Mucosa of descending colon (tissue), 3 donors: ENCODE measurements around the gene GABRB1. TPM values are rescaled to one million over a fixed set of nuclear protein-coding genes. Genes with fewer than 3 reads are reported as not detected.

ENCODE experiments used
- ATAC-seq: fragments of 200-7000 bp; cut with Tn5 transposase; one replicate; pipeline ENCODE4 v1.9.1; 2020; ENCODE audit warnings: mild to moderate bottlenecking, moderate library complexity
- DNase-seq, 3 donors: peaks; one replicate each; pipeline ENCODE4 v3.0.0-alpha.2; 2020
- H3K36me3 ChIP-seq: fragments of 200-600 bp; one replicate; pipeline ENCODE4 v1.8.0; 2021; ENCODE audit warnings: low read depth, mild to moderate bottlenecking
- H3K4me1 ChIP-seq: fragments of 200-600 bp; one replicate; pipeline ENCODE4 v1.8.0; 2021; ENCODE audit warnings: low read depth, mild to moderate bottlenecking
- H3K4me3 ChIP-seq: fragments of 200-600 bp; one replicate; pipeline ENCODE4 v1.8.0; 2021; ENCODE audit warnings: mild to moderate bottlenecking
- H3K9me3 ChIP-seq: fragments of 200-600 bp; one replicate; pipeline ENCODE4 v1.8.0; 2021; ENCODE audit warnings: mild to moderate bottlenecking
- intact Hi-C, 2 donors: fragments of 100-400 bp; cut with DNase I in 1 of 2; cut with micrococcal nuclease in 1 of 2; formaldehyde crosslinking; loops; one replicate each; pipeline versions ENCODE4 v1.11.0 to v1.11.1; 2022; cut with DNase I, micrococcal nuclease
- long read RNA-seq, 2 donors: library from polyadenylated mRNA; unstranded; transcript quantifications; one replicate each; pipeline ENCODE4 v2.0.0, GENCODE V29; 2019 to 2021
- total RNA-seq, 3 donors: library from RNA; stranded (reverse); fragmentation: NEBNext Ultra II Directional in 2 of 3; extraction: Animal tissue kit (Norgen Biotek cat#: 25700) in 2 of 3; gene quantifications; one replicate each; pipeline versions ENCODE4 v1.2.1 to v1.2.4, GENCODE V29; 2021 to 2023
- TF ChIP-seq, protein P1 (sequence below): fragments of 200-600 bp; IDR thresholded peaks from one replicate; pipeline ENCODE4 v1.8.0; 2022; ENCODE audit warnings: antibody characterized with exemption, mild to moderate bottlenecking
- donor health status: DM: no; HTN: no; CAD: no; lungs with moderate emphysema.
- donor health status: DM: no; HTN: no; CAD: no.
- donor health status: DM: no; HTN: yes; CAD: no.

GABRB1 gene
- total RNA-seq: under 1 TPM; 0.55 to 0.84 (median 0.82) TPM
- long read RNA-seq, donor 1, partial matches to known transcripts: 0 of 1 reads
- long read RNA-seq, donor 1, other reads (novel, unspliced or antisense): 1 of 1 reads
- long read RNA-seq, donor 2, partial matches to known transcripts: 1 of 1 reads
- long read RNA-seq, donor 2, other reads (novel, unspliced or antisense): 0 of 1 reads

- TF ChIP-seq, protein P1, sequence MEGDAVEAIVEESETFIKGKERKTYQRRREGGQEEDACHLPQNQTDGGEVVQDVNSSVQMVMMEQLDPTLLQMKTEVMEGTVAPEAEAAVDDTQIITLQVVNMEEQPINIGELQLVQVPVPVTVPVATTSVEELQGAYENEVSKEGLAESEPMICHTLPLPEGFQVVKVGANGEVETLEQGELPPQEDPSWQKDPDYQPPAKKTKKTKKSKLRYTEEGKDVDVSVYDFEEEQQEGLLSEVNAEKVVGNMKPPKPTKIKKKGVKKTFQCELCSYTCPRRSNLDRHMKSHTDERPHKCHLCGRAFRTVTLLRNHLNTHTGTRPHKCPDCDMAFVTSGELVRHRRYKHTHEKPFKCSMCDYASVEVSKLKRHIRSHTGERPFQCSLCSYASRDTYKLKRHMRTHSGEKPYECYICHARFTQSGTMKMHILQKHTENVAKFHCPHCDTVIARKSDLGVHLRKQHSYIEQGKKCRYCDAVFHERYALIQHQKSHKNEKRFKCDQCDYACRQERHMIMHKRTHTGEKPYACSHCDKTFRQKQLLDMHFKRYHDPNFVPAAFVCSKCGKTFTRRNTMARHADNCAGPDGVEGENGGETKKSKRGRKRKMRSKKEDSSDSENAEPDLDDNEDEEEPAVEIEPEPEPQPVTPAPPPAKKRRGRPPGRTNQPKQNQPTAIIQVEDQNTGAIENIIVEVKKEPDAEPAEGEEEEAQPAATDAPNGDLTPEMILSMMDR: no peak
- H3K4me1 ChIP-seq: peaks cover 3% of the 10 kb centered on the region
- H3K9me3 ChIP-seq: no peaks in the 10 kb centered on the region
- intact Hi-C loops: no loop called here
- H3K36me3 ChIP-seq: no peaks in the 10 kb centered on the region
- no peak within 1 kb of the TSS for H3K4me3 ChIP-seq
- peak; percentile 53 for ATAC-seq
- peak; percentile 51 to 72 (median 70) for DNase-seq
Measured at GRCh38 chr4:47031011-47031678, at the start of gene GABRB1. GABRB1 (plus strand) TSS chr4:47031567.

DNA sequence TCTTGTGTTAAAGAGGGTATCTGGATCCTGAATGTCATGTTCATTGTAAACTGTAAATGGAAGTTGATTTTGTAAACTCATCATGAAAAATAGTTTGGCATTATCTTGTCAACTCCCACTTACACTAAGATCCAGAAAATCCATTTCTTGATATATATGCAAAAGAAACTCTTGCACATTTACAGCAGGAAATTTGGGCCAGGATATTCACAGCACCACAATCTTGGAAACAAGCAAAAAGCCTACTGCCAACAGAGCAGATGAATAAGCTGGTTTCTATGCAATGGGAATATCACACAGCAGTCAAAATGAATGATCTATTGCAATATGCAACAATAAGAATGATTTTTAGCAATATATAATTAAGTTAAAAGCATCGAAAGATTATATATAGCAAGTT, 46.6 kb upstream of the GABRB1 start:
- Histone ChIP-seq H3K9me3 (no peaks in the 10 kb centered on the region), H3K36me3 (no peaks in the 10 kb centered on the region), H3K4me1 (no peaks in the 10 kb centered on the region), H3K4me3 (no peak overlapping the region)
- intact Hi-C loops: no loop called here
- ATAC-seq (no peak), DNase-seq (no peak)
- TF ChIP-seq, protein P1: no peak

DNA sequence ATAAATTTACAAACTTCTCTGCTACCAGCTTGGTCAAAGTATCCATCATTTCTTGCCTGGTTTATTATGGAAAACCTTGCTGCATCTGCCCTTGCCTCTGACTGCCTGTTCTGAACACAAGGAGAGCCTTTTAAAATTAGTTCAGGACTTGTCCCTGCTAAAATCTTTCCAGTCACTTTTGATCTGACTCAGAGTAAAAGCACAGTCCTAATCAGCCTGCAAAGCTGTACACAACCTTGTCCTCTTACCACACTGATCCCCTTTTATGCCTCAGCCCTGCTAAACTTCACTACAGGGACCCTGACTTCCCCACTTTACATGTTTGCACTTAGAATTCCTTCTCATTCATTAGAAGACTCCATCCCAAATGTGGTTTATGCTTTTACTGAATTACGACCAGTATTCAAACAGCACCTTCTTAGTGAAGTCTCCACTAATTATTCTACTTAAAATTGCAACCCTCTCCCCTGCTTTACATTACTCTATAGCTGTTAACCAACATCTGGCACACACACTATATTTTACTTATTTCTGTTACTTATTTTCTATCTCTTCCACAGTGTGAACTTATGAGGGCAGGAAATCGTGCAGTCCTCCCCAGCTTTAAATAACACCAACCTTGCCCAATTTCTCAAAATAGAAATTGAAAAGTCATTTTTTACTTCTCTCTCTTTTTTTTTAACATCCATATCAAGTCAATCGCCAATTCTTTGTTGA, 44.3 kb upstream of the GABRB1 start:
- ATAC-seq: no peak
- Histone ChIP-seq H3K9me3 (no peaks in the 10 kb centered on the region), H3K36me3 (no peaks in the 10 kb centered on the region), H3K4me1 (no peaks in the 10 kb centered on the region), H3K4me3 (no peak overlapping the region)
- no peak for DNase-seq
- intact Hi-C loops: no loop called here
- TF ChIP-seq, protein P1: no peak

DNA sequence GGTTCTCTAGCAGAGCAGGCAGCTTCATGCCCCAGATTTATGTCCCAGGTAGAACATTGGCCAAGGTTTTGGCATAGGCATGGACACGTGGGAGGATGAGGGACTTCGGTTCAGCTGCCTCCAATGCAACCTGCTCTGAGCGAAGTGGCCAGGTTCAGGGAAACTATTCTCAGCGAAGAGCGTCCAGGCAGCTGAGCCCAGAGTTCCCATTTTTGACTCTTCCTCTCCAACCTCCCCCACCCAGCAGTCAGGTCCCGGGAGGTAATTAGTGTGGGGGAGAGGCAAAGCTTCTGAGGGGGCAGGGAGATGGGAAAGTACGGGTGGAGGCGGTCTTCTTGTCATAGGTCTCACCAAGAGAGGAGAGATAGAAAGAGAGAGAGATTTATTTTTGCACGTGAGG, 39.0 kb upstream of the GABRB1 start:
- TF ChIP-seq, protein P1: no peak
- Histone ChIP-seq H3K4me3 (no peak overlapping the region), H3K9me3 (no peaks in the 10 kb centered on the region), H3K36me3 (no peaks in the 10 kb centered on the region), H3K4me1 (peaks cover 4% of the 10 kb centered on the region)
- ATAC-seq: no peak
- no peak for DNase-seq
- intact Hi-C loops: no loop called here

- H3K9me3 ChIP-seq: no peaks in the 10 kb centered on the region
- TF ChIP-seq, protein P1: no peak
- no peaks in the 10 kb centered on the region for H3K36me3 ChIP-seq
- intact Hi-C loops: no loop called here
- DNase-seq: no peak
- peak; percentile 54 for ATAC-seq
- H3K4me1 ChIP-seq: peaks cover 4% of the 10 kb centered on the region
- no peak within 1 kb of the TSS for H3K4me3 ChIP-seq
Measured at GRCh38 chr4:46993075-46994006, 38.0 kb upstream of the GABRB1 start, which contains the start of gene GABRA4. GABRA4 (minus strand) TSS chr4:46993581; CDS start chr4:46993424, 157 bp downstream.
